ENCODE measurements around the gene KANK3.
"Not testable (repeated sequence)": the region's sequence is repeated elsewhere in the genome, so short reads cannot be mapped to it uniquely, and the experiment has no call there.

Gene KANK3

DNA sequence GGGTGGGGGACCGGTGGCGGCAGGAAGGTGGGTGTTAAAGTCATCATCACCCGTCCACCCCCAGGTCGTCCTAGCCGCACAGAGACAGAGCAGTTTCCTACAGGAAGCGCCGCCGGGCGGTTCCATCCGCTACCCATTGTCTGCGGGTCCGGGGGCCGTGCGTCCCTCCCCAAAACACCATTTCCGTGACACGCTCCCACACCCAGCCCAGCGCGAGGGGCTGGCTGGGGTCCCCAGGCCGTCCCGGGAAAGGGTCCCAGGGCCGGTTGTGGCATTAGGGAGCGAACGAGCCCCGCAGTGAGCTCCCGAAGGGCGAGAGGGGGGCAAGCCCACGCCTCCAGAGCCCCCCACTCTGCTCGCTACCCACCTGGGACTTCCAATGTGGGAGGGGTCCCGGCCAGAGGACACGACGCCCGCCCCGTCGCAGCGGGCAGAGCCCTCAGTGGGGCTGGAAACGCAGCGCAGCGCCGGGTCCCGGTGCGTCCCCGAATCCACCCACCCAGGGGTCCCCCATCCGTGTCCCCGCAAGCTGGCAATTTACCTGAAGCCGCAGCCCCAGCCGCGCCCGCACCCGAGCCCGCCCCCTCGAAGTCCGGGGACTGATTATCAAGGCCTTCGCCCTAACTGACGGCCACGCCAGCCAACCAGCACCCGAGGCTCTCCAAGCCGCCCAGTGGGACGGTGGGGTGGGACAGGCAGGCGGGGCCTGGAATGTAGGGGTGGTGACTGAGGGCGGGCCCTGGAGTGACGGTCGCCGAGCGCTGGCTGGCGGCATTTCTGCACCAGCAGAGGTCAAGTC lies at the start of gene KANK3:
TSS of gene KANK3 (minus strand) at position 579 of the 799 bp plus-strand sequence. CDS start 5,434 bp downstream, outside the sequence.
- in situ Hi-C loops (cut with MboI; ENCODE audit: low sequenced_read_pairs): no loop called here

DNA sequence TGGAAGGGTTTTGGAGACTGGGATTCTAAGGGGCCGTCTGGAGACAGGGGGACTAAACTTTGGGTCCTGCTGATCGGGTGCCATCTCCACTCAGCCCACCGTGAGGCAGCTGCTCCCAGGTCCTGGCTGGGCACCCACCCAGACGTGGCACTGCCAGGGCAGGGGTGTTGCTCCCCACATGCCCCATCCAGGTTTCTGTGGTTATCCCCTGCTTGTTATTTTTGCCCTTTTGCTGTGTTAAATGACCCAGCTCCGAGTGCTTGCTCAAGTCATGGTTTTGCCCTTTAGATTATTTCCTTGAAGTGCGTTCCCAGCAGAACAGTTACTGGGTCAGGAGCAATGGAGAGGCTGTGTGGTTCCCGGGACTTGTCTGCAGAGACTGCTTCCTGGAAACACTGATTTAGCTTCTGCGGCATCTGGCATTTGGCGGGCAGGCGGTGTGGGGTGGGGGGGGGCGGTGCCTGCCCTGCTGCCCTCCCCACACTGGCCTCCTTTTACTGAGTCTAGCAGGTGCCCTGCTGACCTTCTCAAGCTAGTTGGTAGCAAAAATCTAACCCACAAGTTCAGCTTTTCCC lies 49.0 kb upstream of the KANK3 start:
- in situ Hi-C loops (cut with MboI; ENCODE audit: low sequenced_read_pairs): no loop called here

- in situ Hi-C loops (cut with MboI; ENCODE audit: low sequenced_read_pairs): no loop called here
Measured at GRCh38 chr19:8391198-8392016, 48.3 kb upstream of the KANK3 start.

DNA sequence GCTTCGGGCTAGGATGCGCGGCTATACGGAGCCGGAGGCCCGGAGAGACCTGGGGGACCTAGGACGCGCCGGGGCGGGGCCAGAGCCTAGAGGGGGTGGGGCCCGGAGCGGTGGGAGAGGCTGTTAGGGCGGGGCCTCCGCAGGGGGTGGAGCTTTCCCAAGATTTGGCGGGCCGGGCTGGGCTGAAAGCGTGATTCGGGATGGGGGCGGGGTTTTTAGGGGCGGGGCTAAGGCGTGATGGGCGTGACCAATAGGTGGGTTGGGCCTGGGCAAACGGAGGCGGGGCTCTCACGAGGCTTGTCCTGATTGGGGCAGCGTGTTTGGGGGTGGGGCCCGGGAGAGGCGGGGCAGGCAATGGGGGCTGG lies 47.5 kb upstream of the KANK3 start:
- in situ Hi-C loops (cut with MboI; ENCODE audit: low sequenced_read_pairs): no loop called here

DNA sequence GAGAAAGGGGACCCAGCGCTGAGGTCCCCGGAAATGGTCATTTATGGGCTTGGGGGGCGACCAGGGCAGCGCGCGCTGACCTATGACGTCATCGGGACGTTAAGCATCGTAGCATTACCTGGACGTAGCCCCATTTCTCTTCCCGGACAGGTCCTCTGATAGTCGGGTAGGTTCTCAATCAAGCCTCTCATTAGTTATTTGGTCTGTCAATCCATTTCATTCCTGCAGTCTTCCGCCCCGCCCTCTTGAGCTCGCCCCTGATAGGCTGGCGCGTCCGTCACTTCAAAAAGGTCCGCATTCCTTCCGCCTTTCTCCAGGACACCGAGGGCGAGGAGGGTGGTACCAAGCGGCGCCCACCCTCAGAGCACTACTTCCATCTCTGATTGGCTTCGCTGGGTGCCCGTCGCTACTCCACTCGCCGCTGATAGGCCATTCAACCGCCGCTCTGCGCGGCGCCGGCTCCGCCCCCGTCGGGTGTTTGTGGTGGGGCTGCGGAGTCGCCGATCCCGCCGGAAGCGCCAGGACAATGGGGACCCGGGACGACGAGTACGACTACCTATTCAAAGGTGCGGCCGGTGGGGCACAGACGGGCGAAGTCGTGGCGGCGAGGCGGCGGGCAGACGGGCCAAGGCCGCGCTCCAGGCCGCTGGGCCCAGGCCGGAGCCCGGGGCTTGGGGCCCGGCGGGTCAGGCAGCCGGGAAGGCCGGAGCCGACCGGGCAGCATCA lies 47.0 kb upstream of the KANK3 start, which contains the start of gene RAB11B:
TSS of gene RAB11B (plus strand) at position 470 of the 726 bp plus-strand sequence. CDS start at position 527, 57 bp downstream.
- in situ Hi-C loops (cut with MboI; ENCODE audit: low sequenced_read_pairs): no loop called here

- in situ Hi-C loops (cut with MboI; ENCODE audit: low sequenced_read_pairs): no loop called here
Measured at GRCh38 chr19:8388612-8388958, 45.5 kb upstream of the KANK3 start.

- in situ Hi-C loops (cut with MboI; ENCODE audit: low sequenced_read_pairs): no loop called here
Measured at GRCh38 chr19:8387688-8388611, 44.9 kb upstream of the KANK3 start.

GRCh38 chr19:8386990-8387389 lies 43.9 kb upstream of the KANK3 start:
- in situ Hi-C loops (cut with MboI; ENCODE audit: low sequenced_read_pairs): no loop called here

- in situ Hi-C loops (cut with MboI; ENCODE audit: low sequenced_read_pairs): not testable (repeated sequence)
Measured at GRCh38 chr19:8386419-8386818, 43.4 kb upstream of the KANK3 start.

GRCh38 chr19:8385566-8385965 lies 42.5 kb upstream of the KANK3 start:
- in situ Hi-C loops (cut with MboI; ENCODE audit: low sequenced_read_pairs): not testable (repeated sequence)

GRCh38 chr19:8385103-8385502 lies 42.0 kb upstream of the KANK3 start:
- in situ Hi-C loops (cut with MboI; ENCODE audit: low sequenced_read_pairs): not testable (repeated sequence)

DNA sequence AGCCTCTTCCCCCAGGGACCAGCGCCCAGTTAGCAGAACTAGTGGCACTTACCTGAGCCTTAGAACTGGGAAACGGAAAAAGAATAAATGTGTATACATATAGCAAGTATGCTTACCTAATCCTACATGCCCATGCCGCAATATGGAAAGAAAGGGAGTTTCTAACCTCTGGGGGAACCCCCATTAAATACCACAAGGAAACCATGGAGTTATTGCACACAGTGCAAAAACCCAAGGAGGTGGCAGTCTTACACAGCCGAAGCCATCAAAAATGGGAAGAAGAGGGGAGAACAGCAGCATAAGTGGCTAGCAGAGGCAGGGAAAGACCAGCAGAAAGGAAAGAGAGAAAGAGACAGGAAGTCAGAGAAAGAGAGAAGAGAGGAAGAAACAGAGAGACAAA lies 41.5 kb upstream of the KANK3 start:
- in situ Hi-C loops (cut with MboI; ENCODE audit: low sequenced_read_pairs): not testable (repeated sequence)

- in situ Hi-C loops (cut with MboI; ENCODE audit: low sequenced_read_pairs): not testable (repeated sequence)
Measured at GRCh38 chr19:8379156-8379891, 36.3 kb upstream of the KANK3 start.

- in situ Hi-C loops (cut with MboI; ENCODE audit: low sequenced_read_pairs): no loop called here
Measured at GRCh38 chr19:8377598-8377997, 34.5 kb upstream of the KANK3 start.

DNA sequence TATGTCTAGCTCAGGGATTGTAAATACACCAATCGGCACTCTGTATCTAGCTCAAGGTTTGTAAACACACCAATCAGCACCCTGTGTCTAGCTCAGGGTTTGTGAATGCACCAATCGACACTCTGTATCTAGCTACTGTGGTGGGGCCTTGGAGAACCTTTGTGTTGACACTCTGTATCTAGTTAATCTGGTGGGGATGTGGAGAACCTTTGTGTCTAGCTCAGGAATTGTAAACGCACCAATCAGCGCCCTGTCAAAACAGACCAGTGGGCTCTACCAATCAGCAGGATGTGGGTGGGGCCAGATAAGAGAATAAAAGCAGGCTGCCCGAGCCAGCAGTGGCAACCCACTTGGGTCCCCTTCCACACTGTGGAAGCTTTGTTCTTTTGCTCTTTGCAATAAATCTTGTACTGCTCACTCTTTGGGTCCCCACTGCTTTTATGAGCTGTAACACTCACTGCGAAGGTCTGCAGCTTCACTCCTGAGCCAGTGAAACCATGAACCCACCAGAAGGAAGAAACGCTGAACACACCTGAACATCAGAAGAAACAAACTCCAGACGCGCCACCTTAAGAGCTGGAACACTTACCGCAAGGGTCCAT lies 33.4 kb upstream of the KANK3 start:
- in situ Hi-C loops (cut with MboI; ENCODE audit: low sequenced_read_pairs): not testable (repeated sequence)

- in situ Hi-C loops (cut with MboI; ENCODE audit: low sequenced_read_pairs): not testable (repeated sequence)
Measured at GRCh38 chr19:8375766-8376165, 32.7 kb upstream of the KANK3 start.

- in situ Hi-C loops (cut with MboI; ENCODE audit: low sequenced_read_pairs): no loop called here
Measured at GRCh38 chr19:8373867-8374813, 31.1 kb upstream of the KANK3 start.

All from hTERT RPE-1 (cell line).